ENCODE data around the gene AFAP1.

DNA sequence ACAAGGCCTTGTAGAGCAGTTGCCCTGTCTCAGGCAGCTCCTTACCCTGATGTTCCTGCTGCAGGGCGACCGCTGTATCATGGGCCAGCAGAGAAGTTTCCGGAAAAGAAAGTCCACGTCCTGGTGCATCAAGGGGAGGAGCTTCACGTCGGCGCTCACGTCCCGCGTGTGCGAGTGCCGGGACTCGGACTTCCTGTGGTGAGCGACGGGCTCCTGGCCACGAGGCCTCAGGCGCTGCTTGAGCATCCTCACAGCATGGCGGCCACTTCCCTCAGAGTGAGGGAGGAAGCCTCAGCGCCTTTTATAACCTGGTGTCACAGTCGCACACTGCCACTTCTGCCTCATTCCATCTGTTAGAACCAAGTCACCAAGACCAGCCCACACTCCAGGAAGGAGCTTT is 225.5 kb downstream of the AFAP1 start:
- no peak for TF ChIP-seq CREB1 (IDR thresholded peaks at IDR 0.05; ENCODE audit: low read depth)
- no peak for TF ChIP-seq EP300 (IDR thresholded peaks at IDR 0.05; ENCODE audit: borderline replicate concordance)
- TF ChIP-seq TAF1 (IDR thresholded peaks at IDR 0.05; ENCODE audit: low read depth), result no peak
- TF ChIP-seq YY1 (IDR thresholded peaks at IDR 0.05; ENCODE audit: low read depth), result no peak
- TF ChIP-seq CEBPB (IDR thresholded peaks at IDR 0.05), result no peak
- no peak for TF ChIP-seq EGR1 (IDR thresholded peaks at IDR 0.05)
- TF ChIP-seq RAD21 (IDR thresholded peaks at IDR 0.05; ENCODE audit: low read depth), result no peak
- TF ChIP-seq FOXM1 (IDR thresholded peaks at IDR 0.05; ENCODE audit: borderline replicate concordance, low read depth), result no peak
- TF ChIP-seq, protein P1, sequence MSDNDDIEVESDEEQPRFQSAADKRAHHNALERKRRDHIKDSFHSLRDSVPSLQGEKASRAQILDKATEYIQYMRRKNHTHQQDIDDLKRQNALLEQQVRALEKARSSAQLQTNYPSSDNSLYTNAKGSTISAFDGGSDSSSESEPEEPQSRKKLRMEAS (IDR thresholded peaks at IDR 0.05), result no peak
- TF ChIP-seq ZBTB7A (IDR thresholded peaks at IDR 0.05; ENCODE audit: low read depth), result no peak
- TF ChIP-seq, protein P2, sequence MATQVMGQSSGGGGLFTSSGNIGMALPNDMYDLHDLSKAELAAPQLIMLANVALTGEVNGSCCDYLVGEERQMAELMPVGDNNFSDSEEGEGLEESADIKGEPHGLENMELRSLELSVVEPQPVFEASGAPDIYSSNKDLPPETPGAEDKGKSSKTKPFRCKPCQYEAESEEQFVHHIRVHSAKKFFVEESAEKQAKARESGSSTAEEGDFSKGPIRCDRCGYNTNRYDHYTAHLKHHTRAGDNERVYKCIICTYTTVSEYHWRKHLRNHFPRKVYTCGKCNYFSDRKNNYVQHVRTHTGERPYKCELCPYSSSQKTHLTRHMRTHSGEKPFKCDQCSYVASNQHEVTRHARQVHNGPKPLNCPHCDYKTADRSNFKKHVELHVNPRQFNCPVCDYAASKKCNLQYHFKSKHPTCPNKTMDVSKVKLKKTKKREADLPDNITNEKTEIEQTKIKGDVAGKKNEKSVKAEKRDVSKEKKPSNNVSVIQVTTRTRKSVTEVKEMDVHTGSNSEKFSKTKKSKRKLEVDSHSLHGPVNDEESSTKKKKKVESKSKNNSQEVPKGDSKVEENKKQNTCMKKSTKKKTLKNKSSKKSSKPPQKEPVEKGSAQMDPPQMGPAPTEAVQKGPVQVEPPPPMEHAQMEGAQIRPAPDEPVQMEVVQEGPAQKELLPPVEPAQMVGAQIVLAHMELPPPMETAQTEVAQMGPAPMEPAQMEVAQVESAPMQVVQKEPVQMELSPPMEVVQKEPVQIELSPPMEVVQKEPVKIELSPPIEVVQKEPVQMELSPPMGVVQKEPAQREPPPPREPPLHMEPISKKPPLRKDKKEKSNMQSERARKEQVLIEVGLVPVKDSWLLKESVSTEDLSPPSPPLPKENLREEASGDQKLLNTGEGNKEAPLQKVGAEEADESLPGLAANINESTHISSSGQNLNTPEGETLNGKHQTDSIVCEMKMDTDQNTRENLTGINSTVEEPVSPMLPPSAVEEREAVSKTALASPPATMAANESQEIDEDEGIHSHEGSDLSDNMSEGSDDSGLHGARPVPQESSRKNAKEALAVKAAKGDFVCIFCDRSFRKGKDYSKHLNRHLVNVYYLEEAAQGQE (IDR thresholded peaks at IDR 0.05; ENCODE audit: low read depth), result no peak
- TF ChIP-seq, protein P3, sequence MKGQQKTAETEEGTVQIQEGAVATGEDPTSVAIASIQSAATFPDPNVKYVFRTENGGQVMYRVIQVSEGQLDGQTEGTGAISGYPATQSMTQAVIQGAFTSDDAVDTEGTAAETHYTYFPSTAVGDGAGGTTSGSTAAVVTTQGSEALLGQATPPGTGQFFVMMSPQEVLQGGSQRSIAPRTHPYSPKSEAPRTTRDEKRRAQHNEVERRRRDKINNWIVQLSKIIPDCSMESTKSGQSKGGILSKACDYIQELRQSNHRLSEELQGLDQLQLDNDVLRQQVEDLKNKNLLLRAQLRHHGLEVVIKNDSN (IDR thresholded peaks at IDR 0.05), result no peak
- TF ChIP-seq TEAD4 (IDR thresholded peaks at IDR 0.05), result no peak
